IPS-15b (cell line): ENCODE measurements around the gene PIAS4.

Experiments used
- H3K27me3 ChIP-seq: one replicate; pipeline ENCODE4 v1.6.1; 2013; ENCODE audit warnings: low read length; ENCODE audit not compliant: control insufficient read depth, insufficient read depth
- H3K36me3 ChIP-seq: one replicate; pipeline ENCODE4 v1.6.1; 2013; ENCODE audit warnings: low read length; ENCODE audit not compliant: control insufficient read depth, insufficient read depth
- H3K4me1 ChIP-seq: one replicate; pipeline ENCODE4 v1.6.1; 2013; ENCODE audit warnings: mild to moderate bottlenecking, low read length; ENCODE audit not compliant: control insufficient read depth, insufficient read depth
- H3K4me3 ChIP-seq: one replicate; pipeline ENCODE4 v1.5.1; 2013; ENCODE audit warnings: low read depth, low read length
- H3K9ac ChIP-seq: one replicate; pipeline ENCODE4 v1.6.1; 2013; ENCODE audit warnings: low read depth, mild to moderate bottlenecking, low read length
- H3K9me3 ChIP-seq: one replicate; pipeline ENCODE4 v1.6.1; 2013; ENCODE audit warnings: mild to moderate bottlenecking, low read length; ENCODE audit not compliant: control insufficient read depth, insufficient read depth

Gene PIAS4

GRCh38 chr19:4063369-4064148 lies 56.0 kb downstream of the PIAS4 start:
- H3K9me3 ChIP-seq = no peaks in the 10 kb centered on the region
- H3K27me3 ChIP-seq = peaks cover 8% of the 10 kb centered on the region
- peak overlapping the region; percentile 58 for H3K4me3 ChIP-seq
- peaks cover 11% of the 10 kb centered on the region for H3K36me3 ChIP-seq
- H3K9ac ChIP-seq = no peak overlapping the region
- peaks cover 10% of the 10 kb centered on the region for H3K4me1 ChIP-seq

- H3K9ac ChIP-seq = no peak overlapping the region
Measured at GRCh38 chr19:4064149-4064495, 56.6 kb downstream of the PIAS4 start.

GRCh38 chr19:4064496-4065260 lies 57.1 kb downstream of the PIAS4 start:
- Histone ChIP-seq H3K4me3 (peak overlapping the region; percentile 58), H3K36me3 (peaks cover 11% of the 10 kb centered on the region), H3K27me3 (peaks cover 16% of the 10 kb centered on the region), H3K4me1 (peaks cover 10% of the 10 kb centered on the region), H3K9ac (peak overlapping the region; percentile 47), H3K9me3 (no peaks in the 10 kb centered on the region)

More at GRCh38 chr19:4064149-4064495, 56.6 kb downstream of the PIAS4 start:
- H3K36me3 ChIP-seq = peaks cover 11% of the 10 kb centered on the region
- H3K9me3 ChIP-seq = no peaks in the 10 kb centered on the region
- H3K4me1 ChIP-seq = peaks cover 10% of the 10 kb centered on the region
- H3K4me3 ChIP-seq = peak overlapping the region; percentile 58
- H3K27me3 ChIP-seq = peaks cover 13% of the 10 kb centered on the region

- Histone ChIP-seq H3K4me3 (no peak overlapping the region), H3K36me3 (peaks cover 11% of the 10 kb centered on the region), H3K9me3 (no peaks in the 10 kb centered on the region), H3K4me1 (peaks cover 10% of the 10 kb centered on the region), H3K27me3 (peaks cover 16% of the 10 kb centered on the region), H3K9ac (no peak overlapping the region)
Measured at GRCh38 chr19:4065430-4066175, 58.1 kb downstream of the PIAS4 start.

DNA sequence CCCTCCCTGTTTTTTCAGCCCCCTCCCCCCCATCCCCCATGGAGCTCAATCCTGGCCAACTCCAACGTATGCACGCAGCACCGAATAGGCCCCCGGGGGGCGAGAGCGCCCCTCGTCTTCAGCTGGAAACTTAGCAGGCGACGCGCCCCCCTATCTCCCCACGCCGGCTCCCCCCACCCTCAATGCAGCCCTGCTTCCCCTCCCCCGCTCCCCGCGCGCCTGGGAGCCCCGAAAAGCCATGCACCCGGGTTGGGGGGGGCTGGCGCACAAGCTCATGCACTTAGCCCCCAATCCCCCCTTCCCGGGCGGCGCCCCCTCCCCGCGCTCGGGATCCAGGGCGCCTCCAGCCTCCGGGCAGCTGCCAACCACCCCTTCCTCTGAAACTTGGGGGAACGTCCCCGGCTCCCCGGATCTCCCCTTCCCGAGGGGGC lies 58.7 kb downstream of the PIAS4 start:
- peaks cover 11% of the 10 kb centered on the region for H3K36me3 ChIP-seq
- peak overlapping the region; percentile 37 for H3K4me3 ChIP-seq
- no peaks in the 10 kb centered on the region for H3K9me3 ChIP-seq
- peaks cover 16% of the 10 kb centered on the region for H3K27me3 ChIP-seq
- no peak overlapping the region for H3K9ac ChIP-seq
- H3K4me1 ChIP-seq = peaks cover 10% of the 10 kb centered on the region

GRCh38 chr19:4066682-4067395 lies 59.3 kb downstream of the PIAS4 start, which contains the start of gene ZBTB7A:
ZBTB7A (minus strand) TSS chr19:4066899; CDS start chr19:4055232, 11,667 bp downstream.
- Histone ChIP-seq H3K36me3 (peaks cover 10% of the 10 kb centered on the region), H3K9ac (no peak within 1 kb of the TSS), H3K4me3 (peak within 1 kb of the TSS; percentile 37), H3K4me1 (peaks cover 7% of the 10 kb centered on the region), H3K9me3 (no peaks in the 10 kb centered on the region), H3K27me3 (peaks cover 16% of the 10 kb centered on the region)

- peaks cover 16% of the 10 kb centered on the region for H3K27me3 ChIP-seq
Measured at GRCh38 chr19:4067396-4068046, 60.0 kb downstream of the PIAS4 start.

DNA sequence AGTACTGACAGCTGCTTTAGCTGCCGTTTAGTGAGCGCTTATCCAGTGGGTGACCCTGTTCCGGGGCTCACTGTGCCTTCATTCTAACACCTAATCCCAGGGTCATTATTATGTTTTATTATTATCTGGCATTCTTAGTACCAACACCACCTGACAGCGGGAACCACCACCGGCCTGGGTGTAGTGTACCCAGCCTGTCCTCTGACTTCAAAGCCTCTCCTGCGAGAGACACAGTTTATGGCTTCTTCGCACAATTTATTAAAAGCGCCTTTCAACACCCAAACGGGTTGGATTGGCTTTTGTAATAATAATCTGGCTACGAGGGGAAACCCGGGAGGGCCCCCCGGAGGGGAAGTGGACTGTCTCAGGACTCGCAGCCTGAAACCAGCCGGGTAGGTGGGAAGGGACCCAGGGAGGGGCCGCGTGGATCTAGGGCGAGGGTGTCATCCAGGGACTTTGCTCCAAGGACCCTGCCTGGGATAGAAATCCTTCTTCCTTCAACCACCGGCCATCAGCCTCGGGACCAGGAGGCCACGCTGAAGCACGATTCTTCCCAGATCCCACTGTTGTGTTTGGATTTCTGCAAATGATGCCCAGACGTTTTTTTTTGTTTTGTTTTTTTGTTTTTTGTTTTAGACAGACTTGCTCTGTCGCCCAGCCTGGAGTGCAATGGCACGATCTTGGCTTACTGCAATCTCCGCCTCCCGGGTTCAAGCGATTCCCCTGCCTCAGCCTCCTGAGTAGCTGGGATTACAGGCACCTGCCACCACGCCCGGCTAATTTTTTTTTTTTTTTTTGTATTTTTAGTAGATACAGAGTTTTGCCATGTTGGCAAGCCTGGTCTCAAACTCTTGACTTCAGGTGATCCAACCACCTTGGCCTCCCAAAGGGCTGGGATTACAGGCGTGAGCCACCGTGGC lies 60.8 kb downstream of the PIAS4 start:
- peak overlapping the region; percentile 37 for H3K4me3 ChIP-seq
- no peaks in the 10 kb centered on the region for H3K9me3 ChIP-seq
- peaks cover 3% of the 10 kb centered on the region for H3K36me3 ChIP-seq
- peaks cover 16% of the 10 kb centered on the region for H3K27me3 ChIP-seq
- H3K9ac ChIP-seq = no peak overlapping the region
- peaks cover 4% of the 10 kb centered on the region for H3K4me1 ChIP-seq

More at GRCh38 chr19:4067396-4068046, 60.0 kb downstream of the PIAS4 start:
- no peak overlapping the region for H3K9ac ChIP-seq
- peak overlapping the region; percentile 37 for H3K4me3 ChIP-seq
- no peaks in the 10 kb centered on the region for H3K9me3 ChIP-seq
- H3K36me3 ChIP-seq = peaks cover 5% of the 10 kb centered on the region
- peaks cover 4% of the 10 kb centered on the region for H3K4me1 ChIP-seq

DNA sequence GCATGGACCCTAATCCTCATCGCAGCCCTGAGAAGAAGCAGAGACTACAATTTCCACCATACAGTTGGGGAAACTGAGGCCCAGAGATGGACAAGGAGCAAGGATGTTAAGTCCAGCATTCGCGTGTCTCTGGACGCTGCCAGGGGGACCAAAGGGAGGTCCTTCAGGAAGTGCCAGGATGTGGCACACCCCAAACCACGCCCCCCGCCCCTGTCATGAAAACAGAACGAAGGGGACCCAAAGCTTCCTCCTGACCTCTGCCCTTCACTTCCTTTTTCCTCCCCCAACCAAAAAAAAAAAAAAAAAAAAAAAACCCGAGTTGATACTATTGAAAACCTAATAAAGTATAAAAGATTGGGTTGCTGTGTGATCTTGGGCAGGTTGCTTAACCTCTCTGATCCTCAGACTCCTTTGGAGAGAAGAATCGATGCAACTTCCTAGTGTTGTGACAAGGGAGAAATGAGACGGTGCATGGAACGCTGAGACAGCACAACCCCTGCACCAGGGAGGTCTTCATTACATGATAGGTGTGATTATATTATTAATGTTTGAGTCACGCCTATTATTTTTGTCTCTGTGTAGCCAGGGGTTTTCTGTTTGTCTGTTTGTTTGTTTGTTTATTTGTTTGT lies 61.9 kb downstream of the PIAS4 start:
- no peak overlapping the region for H3K4me3 ChIP-seq
- H3K36me3 ChIP-seq = no peaks in the 10 kb centered on the region
- H3K27me3 ChIP-seq = peaks cover 16% of the 10 kb centered on the region
- no peaks in the 10 kb centered on the region for H3K4me1 ChIP-seq
- no peaks in the 10 kb centered on the region for H3K9me3 ChIP-seq
- no peak overlapping the region for H3K9ac ChIP-seq

DNA sequence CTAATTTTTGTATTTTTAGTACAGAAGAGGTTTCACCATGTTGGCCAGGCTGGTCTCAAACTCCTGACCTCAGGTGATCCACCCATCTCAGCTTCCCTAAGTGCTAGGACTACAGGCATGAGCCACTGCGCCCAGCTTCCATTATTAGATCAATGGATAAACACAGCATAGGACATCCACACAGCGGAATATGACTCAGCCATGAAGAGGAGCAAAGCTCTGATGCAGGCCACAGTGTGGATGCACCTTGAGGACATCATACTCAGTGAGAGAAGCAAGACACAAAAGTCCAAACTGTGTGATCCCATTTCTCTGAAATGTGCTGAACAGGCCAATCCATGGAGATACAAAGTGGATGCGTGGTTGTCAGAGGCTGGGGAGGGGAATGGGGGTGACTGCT lies 64.1 kb downstream of the PIAS4 start:
- Histone ChIP-seq H3K4me1 (no peaks in the 10 kb centered on the region), H3K36me3 (no peaks in the 10 kb centered on the region), H3K9ac (no peak overlapping the region)

More for the DNA sequence above, 64.1 kb downstream of the PIAS4 start:
- no peak overlapping the region for H3K4me3 ChIP-seq
- H3K27me3 ChIP-seq = peaks cover 16% of the 10 kb centered on the region
- H3K9me3 ChIP-seq = no peaks in the 10 kb centered on the region
